Activated CD4-positive, CD25-positive, alpha-beta regulatory T cell treated with anti-CD3 and anti-CD28 coated beads, Interleukin-2, amount 50 U/mL, for 16 hours (primary cell): ENCODE data around the gene FAM20C.

Experiments
- DNase-seq: peaks from one replicate; pipeline ENCODE4 v3.0.0-alpha.2; 2020; ENCODE audit warnings: low read depth, low spot score

Gene FAM20C

DNA sequence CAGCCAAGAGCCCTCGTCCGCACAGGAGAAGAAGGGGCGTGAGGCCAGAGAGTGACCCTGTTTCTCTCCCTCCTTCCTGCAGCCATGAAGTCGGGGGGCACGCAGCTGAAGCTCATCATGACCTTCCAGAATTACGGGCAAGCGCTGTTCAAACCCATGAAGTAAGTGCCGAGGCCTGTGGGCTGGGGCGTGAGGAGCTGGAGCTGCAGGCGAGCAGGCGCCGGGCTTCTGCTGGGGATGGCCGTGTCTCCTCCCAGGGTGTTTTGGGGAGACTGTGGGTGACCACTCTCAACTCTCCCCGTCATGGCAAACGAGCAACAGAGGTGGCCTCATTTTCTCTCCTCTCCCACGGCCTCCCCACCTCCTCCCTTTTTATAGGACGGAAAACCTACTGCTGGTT, 16.4 kb downstream of the FAM20C start:
- no peak for DNase-seq

DNA sequence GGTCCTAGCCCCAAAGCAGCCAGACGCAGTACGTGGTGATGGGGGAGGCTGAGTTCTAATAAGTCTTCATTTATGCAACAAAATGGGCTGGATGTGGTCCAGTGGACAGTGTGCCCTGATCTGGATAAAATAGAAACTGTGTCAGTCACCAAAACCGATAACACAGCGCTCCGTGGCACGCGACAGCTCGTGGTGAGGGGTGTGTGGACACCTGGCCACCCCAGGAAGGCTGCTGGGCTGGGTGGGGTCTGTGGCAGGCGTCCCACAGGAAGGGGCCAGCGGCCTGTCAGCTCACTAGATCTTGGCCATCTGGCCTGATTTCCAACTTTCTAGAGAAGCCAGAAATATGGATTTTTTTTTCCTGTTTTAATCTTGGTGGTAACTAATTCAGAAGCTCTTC, 17.0 kb downstream of the FAM20C start:
- DNase-seq, result no peak

DNA sequence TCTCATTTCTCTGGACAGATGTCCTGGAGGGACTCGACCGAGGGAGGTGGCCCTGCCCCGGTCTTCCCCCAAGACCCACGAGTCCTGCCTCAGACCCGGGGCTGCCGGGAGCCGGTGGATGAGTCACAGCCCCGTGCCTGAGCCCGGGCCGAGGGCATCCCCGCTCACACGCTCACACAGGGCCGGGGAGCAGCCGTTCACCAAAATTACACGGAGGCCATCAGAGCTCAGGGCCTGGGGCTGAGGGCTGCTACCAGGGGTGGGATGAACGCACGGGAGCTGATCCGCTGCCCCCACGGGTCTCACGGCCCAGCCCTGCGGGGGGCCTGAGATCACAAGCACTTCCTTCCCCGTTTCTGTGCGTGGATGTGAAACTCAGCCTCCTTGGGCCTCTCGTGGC, 17.5 kb downstream of the FAM20C start:
- no peak for DNase-seq

- no peak for DNase-seq
Measured at GRCh38 chr7:210401-210925, 18.1 kb downstream of the FAM20C start.

GRCh38 chr7:211033-211714, 18.8 kb downstream of the FAM20C start:
- no peak for DNase-seq

- DNase-seq, result no peak
Measured at GRCh38 chr7:211715-212058, 19.3 kb downstream of the FAM20C start.

DNA sequence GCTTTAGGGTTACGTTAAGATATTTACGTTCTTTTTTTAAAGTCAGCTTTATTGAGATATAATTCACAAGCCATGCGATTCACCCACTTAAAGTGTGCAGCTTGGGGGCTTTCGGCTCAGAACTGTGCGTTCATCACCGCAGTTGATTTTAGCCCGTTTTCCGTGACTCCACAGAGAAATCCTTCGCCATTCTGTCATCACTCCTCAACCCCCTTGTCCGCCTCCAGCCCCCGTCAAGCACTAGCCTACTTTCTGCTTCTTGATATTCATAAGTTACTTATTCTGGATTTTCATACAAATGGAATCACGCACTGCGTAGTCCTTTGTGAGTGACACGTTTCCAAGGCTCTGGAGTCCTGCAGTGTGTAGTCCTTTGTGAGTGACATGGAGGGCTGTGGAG, 20.4 kb downstream of the FAM20C start:
- no peak for DNase-seq

DNA sequence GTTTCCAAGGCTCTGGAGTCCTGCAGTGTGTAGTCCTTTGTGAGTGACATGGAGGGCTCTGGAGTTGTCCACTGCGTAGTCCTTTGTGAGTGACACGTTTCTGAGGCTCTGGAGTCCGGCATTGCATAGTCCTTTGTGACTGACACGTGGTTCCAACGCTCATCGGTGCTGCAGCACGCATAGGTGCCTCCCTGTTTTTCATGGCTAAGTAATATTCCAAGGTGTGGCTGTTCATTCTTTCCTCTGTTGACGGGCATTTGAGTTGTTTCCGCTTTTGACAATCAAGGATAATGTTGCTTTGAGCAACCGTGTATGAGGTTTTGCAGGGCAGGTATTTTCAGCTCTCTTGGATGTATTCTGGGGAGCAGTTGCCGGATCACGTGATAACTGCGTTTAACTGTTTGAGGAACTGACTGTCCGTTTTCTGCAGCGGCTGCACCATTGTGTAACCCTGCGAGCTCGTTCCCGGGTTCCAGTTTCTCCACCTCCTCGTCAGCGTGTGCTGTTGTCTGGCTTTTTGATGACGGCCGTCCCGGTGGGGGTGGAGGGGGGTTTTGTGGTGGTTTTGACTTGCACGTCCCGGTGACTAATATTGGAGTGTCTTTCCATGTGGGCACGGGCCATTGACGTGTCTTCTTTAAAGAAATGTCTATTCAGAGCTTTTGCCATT, 21.1 kb downstream of the FAM20C start:
- no peak for DNase-seq

GRCh38 chr7:214410-215212, 22.2 kb downstream of the FAM20C start:
- DNase-seq, result no peak

DNA sequence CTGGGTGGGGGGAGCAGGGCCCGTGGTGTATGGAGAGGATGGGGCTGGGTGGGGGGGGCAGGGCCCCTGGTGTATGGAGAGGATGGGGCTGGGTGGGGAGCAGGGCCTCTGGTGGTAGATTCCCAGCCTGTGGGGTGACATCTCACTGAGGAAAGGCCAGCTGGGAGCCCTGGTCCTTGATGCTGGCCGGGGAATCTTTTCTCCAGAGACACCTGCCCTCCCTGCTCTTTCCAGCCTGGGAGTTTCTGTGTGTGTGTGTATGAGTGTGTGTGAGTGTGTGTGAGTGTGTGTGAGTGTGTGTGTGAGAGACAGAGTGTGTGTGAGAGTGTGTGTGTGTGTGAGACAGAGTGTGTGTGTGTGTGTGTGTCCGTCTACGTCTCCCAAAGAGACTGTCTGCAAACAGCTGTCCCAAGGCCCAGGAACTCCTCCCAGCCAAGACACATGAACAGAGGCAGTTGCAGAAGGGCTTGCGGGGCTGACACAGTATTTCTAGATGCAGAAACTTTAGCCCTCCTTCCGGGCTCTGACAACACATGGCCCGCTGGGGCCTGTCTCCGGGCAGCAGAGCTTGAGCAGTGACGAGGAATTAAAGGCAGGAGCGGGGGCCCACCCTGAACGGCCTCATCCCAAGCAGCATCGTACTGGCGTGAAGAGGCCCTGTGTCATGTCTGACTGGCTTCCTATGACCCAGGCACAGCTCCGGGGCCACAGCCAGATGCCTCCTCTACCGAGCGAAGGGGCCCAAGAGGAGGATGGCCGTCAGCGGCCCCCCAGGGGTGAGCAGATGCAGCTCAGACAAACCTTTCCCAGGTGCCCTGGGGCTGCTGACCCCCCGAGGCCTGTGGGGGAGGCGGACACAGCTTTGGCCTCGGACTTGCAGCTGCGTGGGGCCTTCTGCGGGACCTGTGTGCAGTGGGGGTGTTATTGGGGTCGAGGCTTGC, 24.3 kb downstream of the FAM20C start:
- no peak for DNase-seq

- no peak for DNase-seq
Measured at GRCh38 chr7:217781-218180, 25.4 kb downstream of the FAM20C start.

DNA sequence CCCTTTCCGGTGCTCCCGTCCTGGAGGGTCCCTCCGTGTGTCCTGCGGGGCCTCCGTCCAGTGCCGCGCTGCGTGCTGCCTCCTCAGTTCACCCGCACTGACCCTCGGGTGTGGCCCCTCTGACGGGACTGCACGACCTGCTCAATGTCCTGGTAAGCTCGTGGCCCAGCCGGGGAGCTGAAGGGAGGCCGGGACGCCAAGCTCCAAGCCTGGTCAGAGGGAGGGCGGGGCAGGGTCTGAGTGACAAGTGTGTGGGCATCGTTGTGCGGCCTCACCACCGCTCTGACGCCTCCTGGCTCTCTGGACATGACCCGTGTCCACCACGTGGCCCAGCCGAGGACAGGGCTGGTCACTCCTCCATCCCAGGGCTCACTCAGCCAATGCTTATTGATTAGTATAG, 25.9 kb downstream of the FAM20C start:
- no peak for DNase-seq

- DNase-seq, result no peak
Measured at GRCh38 chr7:218896-219580, 26.7 kb downstream of the FAM20C start.

GRCh38 chr7:219581-220150, 27.3 kb downstream of the FAM20C start:
- DNase-seq, result no peak

GRCh38 chr7:220151-220841, 27.9 kb downstream of the FAM20C start:
- no peak for DNase-seq

DNA sequence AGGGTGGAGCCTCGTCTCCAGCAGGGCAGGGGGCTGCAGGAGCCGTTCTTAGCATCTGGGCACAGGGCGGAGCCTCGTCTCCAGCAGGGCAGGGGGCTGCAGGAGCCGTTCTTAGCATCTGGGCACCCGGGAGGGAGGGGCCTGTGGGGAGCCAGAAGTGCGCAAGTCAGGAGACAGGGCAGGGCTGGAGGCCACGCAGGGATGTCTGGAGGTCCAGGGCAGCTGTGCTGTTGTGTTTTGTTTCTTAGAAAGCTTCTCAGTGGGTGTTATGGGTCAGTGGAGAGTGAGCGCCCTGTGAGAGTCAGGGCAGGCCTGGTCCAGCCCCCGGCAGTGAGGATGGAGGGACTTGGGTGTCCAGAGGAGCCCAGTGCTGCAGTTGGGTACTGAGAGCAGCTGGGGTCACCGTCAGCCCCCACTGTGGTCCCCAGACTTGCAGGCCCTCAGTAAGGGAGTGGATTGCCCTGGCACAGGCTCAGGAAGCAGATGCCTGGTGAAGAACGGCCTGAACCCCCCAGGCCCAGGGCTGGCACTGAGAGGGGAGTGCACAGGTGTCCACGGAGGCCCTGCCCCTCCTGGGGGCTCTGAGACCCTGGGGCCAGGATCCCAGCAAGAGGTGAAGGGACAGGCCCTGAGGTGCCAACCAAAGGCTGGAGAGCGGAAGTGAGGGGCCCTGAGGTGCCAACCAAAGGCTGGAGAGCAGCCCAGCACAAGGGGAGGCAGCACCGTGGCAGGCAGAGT, 29.8 kb downstream of the FAM20C start:
- no peak for DNase-seq

DNA sequence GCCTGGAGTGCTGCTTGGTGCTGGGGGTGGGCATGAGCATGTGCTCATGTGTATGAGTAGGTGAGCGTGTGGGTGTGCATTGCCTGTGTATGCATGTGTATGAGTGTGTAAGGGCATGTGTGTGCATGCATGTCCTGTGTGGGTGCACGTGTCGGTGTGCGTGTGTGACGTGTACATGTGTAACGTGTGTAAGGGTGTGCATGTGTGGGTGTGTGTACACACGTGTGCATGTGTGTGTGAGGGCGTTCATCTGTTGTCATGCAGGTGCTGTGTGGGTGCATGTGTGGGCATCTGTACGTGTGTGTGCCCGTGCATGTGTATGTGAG, 30.3 kb downstream of the FAM20C start:
- DNase-seq, result no peak

DNA sequence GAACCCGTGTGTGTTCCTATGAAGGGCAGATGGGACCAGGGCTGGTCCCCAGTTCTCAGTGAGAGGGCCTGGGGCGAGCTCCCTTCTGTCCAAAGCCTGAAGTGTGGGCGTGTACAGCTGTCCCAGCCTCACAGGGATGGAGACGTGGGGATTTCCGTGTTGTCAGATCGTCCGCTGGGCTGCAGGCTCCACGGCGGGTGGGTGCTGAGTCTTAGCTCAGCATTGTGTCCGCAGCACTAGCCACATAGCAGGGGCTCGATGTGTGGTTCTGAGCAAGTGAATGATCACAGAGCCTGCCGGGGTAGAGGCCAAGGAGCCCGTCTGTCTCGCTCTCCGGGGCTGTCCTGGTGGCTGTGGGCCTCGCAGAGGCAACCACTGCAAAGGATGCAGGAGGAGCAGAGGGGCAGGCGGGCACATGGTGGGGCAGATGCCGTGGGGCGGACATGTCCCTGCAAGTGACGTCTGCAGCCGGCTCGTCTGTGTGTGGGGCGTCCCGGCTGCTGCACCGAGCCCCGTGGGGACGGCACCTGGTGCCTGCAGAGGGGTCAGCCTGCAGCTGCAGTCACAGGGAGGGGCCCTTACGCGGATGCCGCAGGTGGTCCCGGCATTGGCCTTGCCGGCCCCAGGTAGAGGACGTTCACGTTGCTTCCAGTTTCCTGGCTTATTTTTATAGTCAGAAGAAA, 30.9 kb downstream of the FAM20C start:
- no peak for DNase-seq

GRCh38 chr7:223861-224260, 31.5 kb downstream of the FAM20C start:
- DNase-seq, result no peak
